Upper lobe of right lung (tissue), 1 donor: ENCODE results near the gene GNA15. TPM values are rescaled to one million over a fixed set of nuclear protein-coding genes. Genes with fewer than 3 reads are reported as not detected.
"Not testable (repeated sequence)": the region's sequence is repeated elsewhere in the genome, so short reads cannot be mapped to it uniquely, and the experiment has no call there.

Source experiments
- ATAC-seq: fragments of 200-7000 bp; cut with Tn5 transposase; one replicate; pipeline ENCODE4 v1.9.1; 2020; ENCODE audit warnings: mild to moderate bottlenecking, moderate library complexity
- DNase-seq: peaks from one replicate; pipeline ENCODE4 v3.0.0-alpha.2; 2020
- H3K27ac ChIP-seq: fragments of 200-600 bp; one replicate; pipeline ENCODE4 v1.8.0; 2022
- H3K27me3 ChIP-seq: fragments of 200-600 bp; one replicate; pipeline ENCODE4 v1.8.0; 2022; ENCODE audit warnings: mild to moderate bottlenecking
- H3K36me3 ChIP-seq: fragments of 200-600 bp; one replicate; pipeline ENCODE4 v1.8.0; 2022
- H3K4me1 ChIP-seq: fragments of 200-600 bp; one replicate; pipeline ENCODE4 v1.8.0; 2022
- H3K4me3 ChIP-seq: fragments of 200-600 bp; one replicate; pipeline ENCODE4 v1.8.0; 2022; ENCODE audit warnings: mild to moderate bottlenecking
- H3K9me3 ChIP-seq: fragments of 200-600 bp; one replicate; pipeline ENCODE4 v1.8.0; 2022
- intact Hi-C: fragments of 100-400 bp; cut with DNase I; formaldehyde crosslinking; loops from one replicate; pipeline ENCODE4 v1.11.0; 2022
- total RNA-seq: library from RNA; stranded (reverse); fragmentation: NEBNext Ultra II Directional; extraction: Animal tissue kit (Norgen Biotek cat#: 25700); gene quantifications from one replicate; pipeline ENCODE4 v1.2.1, GENCODE V29; 2021
- TF ChIP-seq, protein P1 (sequence below): fragments of 200-600 bp; IDR thresholded peaks from one replicate; pipeline ENCODE4 v1.8.0; 2022; ENCODE audit warnings: antibody characterized with exemption
- donor health status: DM: no; HTN: yes; CAD: no; lungs with severe emphysema.

GNA15 gene
- total RNA-seq, 1 donor from 2014 or later: 18.6 TPM

DNA sequence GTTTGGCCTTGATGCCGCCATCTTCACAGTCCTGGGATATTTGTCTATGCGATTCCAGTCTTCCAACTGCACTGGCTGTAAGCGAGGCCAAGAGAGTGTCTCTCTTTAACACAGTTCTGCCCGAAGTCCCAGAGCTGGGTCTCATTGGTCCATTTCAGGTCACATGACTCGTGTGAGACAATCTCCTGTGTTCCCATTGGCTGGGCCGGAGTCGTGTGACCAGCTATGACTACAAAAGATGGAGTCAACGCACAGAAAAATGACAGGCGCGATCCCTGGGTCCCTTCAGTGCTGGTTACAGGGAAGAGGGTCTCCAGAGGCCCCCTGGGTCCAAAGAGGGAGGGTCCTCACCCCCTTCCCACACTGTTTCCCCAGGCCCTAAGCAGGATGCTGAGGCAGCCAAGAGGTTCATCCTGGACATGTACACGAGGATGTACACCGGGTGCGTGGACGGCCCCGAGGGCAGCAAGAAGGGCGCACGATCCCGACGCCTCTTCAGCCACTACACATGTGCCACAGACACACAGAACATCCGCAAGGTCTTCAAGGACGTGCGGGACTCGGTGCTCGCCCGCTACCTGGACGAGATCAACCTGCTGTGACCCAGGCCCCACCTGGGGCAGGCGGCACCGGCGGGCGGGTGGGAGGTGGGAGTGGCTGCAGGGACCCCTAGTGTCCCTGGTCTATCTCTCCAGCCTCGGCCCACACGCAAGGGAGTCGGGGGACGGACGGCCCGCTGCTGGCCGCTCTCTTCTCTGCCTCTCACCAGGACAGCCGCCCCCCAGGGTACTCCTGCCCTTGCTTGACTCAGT, 26.8 kb downstream of the GNA15 start:
- Histone ChIP-seq H3K27me3 (no peaks in the 10 kb centered on the region), H3K36me3 (no peaks in the 10 kb centered on the region), H3K4me3 (no peak overlapping the region), H3K9me3 (no peaks in the 10 kb centered on the region), H3K27ac (no peak overlapping the region), H3K4me1 (peaks cover 6% of the 10 kb centered on the region)
- DNase-seq (peak; percentile 67), ATAC-seq (no peak)
- TF ChIP-seq, protein P1, sequence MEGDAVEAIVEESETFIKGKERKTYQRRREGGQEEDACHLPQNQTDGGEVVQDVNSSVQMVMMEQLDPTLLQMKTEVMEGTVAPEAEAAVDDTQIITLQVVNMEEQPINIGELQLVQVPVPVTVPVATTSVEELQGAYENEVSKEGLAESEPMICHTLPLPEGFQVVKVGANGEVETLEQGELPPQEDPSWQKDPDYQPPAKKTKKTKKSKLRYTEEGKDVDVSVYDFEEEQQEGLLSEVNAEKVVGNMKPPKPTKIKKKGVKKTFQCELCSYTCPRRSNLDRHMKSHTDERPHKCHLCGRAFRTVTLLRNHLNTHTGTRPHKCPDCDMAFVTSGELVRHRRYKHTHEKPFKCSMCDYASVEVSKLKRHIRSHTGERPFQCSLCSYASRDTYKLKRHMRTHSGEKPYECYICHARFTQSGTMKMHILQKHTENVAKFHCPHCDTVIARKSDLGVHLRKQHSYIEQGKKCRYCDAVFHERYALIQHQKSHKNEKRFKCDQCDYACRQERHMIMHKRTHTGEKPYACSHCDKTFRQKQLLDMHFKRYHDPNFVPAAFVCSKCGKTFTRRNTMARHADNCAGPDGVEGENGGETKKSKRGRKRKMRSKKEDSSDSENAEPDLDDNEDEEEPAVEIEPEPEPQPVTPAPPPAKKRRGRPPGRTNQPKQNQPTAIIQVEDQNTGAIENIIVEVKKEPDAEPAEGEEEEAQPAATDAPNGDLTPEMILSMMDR: no peak
- intact Hi-C loops: loop anchor here (5.0 kb wide), 2 partner anchors 35 to 200 kb away; no protein-coding TSS in a partner anchor

DNA sequence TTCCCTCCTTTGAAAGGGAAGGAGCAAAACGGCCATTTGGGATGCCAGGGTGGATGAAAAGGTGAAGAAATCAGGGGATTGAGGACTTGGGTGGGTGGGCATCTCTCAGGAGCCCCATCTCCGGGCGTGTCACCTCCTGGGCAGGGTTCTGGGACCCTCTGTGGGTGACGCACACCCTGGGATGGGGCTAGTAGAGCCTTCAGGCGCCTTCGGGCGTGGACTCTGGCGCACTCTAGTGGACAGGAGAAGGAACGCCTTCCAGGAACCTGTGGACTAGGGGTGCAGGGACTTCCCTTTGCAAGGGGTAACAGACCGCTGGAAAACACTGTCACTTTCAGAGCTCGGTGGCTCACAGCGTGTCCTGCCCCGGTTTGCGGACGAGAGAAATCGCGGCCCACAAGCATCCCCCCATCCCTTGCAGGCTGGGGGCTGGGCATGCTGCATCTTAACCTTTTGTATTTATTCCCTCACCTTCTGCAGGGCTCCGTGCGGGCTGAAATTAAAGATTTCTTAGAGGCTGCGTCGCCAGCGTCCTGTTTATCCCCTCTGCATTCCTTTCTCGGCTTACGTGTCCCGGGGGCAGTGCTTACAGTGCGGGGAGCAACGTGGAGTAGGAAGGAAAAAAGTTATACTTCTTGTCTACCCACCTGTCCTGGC, 27.5 kb downstream of the GNA15 start:
- no peaks in the 10 kb centered on the region for H3K9me3 ChIP-seq
- TF ChIP-seq, protein P1: peak; percentile 95
- no peaks in the 10 kb centered on the region for H3K27me3 ChIP-seq
- H3K4me1 ChIP-seq: peaks cover 6% of the 10 kb centered on the region
- H3K36me3 ChIP-seq: no peaks in the 10 kb centered on the region
- H3K27ac ChIP-seq: no peak overlapping the region
- H3K4me3 ChIP-seq: no peak overlapping the region
- ATAC-seq (peak; percentile 91), DNase-seq (peak; percentile 84)
- intact Hi-C loops: loop anchor here (5.0 kb wide), 2 partner anchors 36 to 201 kb away; no protein-coding TSS in a partner anchor

DNA sequence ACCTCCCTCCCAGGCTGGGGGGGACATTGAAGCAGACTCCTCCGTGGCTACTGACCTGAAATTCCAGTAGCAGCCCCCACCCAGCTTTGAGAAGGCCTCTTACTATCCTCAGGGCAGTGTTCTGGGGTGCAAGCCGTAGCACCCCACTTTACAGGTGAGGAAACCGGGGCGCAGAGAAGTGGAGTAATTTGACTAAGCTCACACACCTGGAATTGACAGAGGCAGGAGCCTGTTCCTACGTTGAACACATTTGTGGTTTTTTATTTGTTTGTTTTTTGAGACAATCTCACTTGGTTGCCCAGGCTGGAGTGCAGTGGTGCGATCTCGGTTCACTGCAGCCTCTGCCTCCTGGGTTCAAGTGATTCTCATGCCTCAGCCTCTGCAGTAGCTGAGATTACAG, 28.1 kb downstream of the GNA15 start:
- Histone ChIP-seq H3K27me3 (no peaks in the 10 kb centered on the region), H3K4me3 (no peak overlapping the region), H3K36me3 (no peaks in the 10 kb centered on the region), H3K27ac (no peak overlapping the region), H3K4me1 (peaks cover 6% of the 10 kb centered on the region), H3K9me3 (no peaks in the 10 kb centered on the region)
- ATAC-seq: no peak
- TF ChIP-seq, protein P1: no peak
- no peak for DNase-seq
- intact Hi-C loops: loop anchor here (5.0 kb wide), 2 partner anchors 37 to 202 kb away; no protein-coding TSS in a partner anchor

DNA sequence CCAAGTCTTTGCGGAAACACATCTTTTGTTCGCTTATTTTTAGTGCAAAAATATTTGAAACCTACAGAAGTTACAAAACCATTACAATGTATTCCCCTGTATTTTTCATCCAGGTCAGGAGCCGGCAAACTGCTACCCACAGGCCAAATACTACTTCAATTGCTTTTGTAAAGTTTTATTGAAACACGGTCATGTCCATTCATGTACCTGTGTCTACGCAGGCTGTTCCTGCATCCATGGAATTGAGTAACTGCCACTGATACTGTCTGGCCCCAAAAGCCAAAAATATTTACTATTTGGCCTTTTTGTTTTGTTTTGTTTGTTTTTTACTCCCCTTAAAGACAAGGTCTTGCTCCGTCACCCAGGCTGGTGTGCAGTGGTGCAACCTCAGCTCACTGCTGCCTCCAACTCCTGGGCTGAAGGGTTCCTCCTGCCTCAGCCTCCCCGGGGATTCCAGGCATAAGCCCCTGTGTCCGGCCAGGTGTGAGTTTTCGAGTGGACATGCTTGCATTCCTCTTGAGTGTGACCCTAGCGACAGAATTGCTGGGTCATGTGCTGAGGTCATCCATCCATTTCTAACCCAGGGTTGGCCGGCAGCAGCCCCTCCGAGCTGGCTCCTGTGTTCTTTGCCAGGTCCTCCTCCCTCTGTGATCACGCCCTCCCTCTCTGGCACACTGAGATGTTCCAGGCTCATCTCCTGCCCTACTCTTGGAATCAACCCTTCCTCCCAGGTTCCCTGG, 31.9 kb downstream of the GNA15 start:
- H3K4me3 ChIP-seq: no peak overlapping the region
- TF ChIP-seq, protein P1: no peak
- H3K36me3 ChIP-seq: no peaks in the 10 kb centered on the region
- intact Hi-C loops: no loop called here
- ATAC-seq (no peak), DNase-seq (peak; percentile 55)
- no peaks in the 10 kb centered on the region for H3K27me3 ChIP-seq
- peaks cover 6% of the 10 kb centered on the region for H3K4me1 ChIP-seq
- H3K27ac ChIP-seq: no peak overlapping the region
- no peaks in the 10 kb centered on the region for H3K9me3 ChIP-seq

DNA sequence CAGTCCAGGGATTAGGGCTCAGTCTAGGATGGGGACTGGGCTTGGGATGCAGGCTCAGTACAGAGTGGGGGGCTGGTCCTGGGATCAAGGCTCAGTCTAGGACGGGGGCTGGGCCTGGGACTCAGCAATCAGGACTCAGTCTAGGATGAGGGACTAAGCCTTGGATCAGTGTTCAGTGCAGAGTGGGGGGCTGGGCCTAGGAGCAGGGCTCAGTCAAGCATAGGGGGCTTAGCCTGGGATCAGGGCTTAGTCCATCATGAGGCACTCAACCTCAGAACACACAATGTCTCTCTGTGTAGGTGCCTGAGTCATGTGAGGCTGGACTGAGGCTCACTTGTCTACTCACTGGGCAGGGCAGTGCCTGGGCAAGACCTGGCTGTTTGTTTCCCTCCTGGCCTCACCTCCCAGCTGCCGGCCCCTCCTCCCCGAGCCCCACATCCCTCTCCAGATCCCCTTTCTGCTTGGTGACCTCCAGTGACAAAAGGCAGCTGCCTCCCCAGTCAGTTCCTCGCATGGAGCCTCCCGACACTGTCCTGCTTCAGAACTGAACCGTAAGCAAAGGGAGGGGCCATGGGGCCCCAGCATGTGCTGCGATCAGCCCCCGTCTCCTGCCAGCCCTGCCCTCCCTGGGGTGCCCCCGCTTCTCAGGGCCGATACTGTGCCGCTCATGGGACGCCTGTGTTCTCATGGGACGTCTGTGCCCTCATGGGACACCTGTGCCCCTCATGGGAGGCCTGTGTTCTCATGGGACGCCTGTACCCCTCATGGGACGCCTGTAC, 36.2 kb downstream of the GNA15 start:
- Histone ChIP-seq H3K4me3 (no peak overlapping the region), H3K9me3 (no peaks in the 10 kb centered on the region), H3K27ac (peak overlapping the region; percentile 24), H3K27me3 (no peaks in the 10 kb centered on the region), H3K36me3 (no peaks in the 10 kb centered on the region), H3K4me1 (peaks cover 10% of the 10 kb centered on the region)
- ATAC-seq (peak; percentile 41), DNase-seq (no peak)
- TF ChIP-seq, protein P1: no peak
- intact Hi-C loops: no loop called here

DNA sequence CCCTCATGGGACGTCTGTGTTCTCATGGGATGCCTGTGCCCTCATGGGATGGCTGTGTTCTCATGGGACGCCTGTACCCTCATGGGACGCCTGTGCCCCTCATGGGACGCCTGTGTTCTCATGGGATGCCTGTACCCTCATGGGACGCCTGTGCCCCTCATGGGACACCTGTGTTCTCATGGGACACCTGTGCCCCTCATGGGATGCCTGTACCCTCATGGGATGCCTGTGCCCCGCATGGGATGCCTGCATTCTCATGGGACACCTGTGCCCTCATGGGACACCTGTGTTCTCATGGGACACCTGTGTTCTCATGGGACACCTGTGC, 36.8 kb downstream of the GNA15 start:
- intact Hi-C loops, H3K4me3 ChIP-seq, DNase-seq, H3K27ac ChIP-seq, H3K27me3 ChIP-seq, H3K9me3 ChIP-seq, ATAC-seq, H3K36me3 ChIP-seq: not testable (repeated sequence)
- peaks cover 14% of the 10 kb centered on the region for H3K4me1 ChIP-seq
